ENCODE results near the gene FOXL3. TPM values are rescaled to one million over a fixed set of nuclear protein-coding genes. Genes with fewer than 3 reads are reported as not detected.

FOXL3 gene
- total RNA-seq, 2 experiments from 2014 or later, result not detected

- Histone ChIP-seq H3K4me3 (ENCODE audit: low read length) (no peak overlapping the region), H3K36me3 (ENCODE audit: insufficient read depth, low read length) (no peaks in the 10 kb centered on the region), H3K9me3 (ENCODE audit: control insufficient read depth in 1 of 2, insufficient read depth in 1 of 2, low read length in 2 of 2) (peaks cover 0 to 5% of the 10 kb centered on the region in 2 experiments), H3K27me3 (ENCODE audit: control insufficient read depth in 1 of 2, insufficient read depth in 2 of 2, low read length in 2 of 2) (no peaks in the 10 kb centered on the region), H3K4me1 (ENCODE audit: insufficient read depth, low read length) (no peaks in the 10 kb centered on the region), H3K27ac (ENCODE audit: low read depth in 1 of 2, low read length in 2 of 2) (no peak overlapping the region)
- Mint-ChIP-seq H3K27me3 (no peaks in the 10 kb centered on the region), H3K9me3 (no peaks in the 10 kb centered on the region), H3K4me1 (ENCODE audit: low read depth) (no peaks in the 10 kb centered on the region), H3K36me3 (ENCODE audit: low read depth) (no peaks in the 10 kb centered on the region), H3K4me3 (no peak overlapping the region), H3K27ac (no peak overlapping the region)
- no peak for ATAC-seq (ENCODE audit: poor library complexity)
- ChIA-PET CTCF (no interaction called here), POLR2A (no interaction called here)
- intact Hi-C loops (cut with DNase I, micrococcal nuclease), result no loop called here
- DNase-seq, result no peak
- no peak for TF ChIP-seq CTCF (IDR thresholded peaks at IDR 0.05)
These were observed 34.1 kb upstream of the FOXL3 start for GRCh38 chr7:255721-256361.

- DNase-seq (no peak), ATAC-seq (ENCODE audit: poor library complexity) (no peak)
- CTCF ChIA-PET, result no interaction called here
- intact Hi-C loops (cut with DNase I, micrococcal nuclease), result no loop called here
- POLR2A ChIA-PET, result no interaction called here
- H3K4me3 ChIP-seq (ENCODE audit: low read length), result no peak overlapping the region
- H3K36me3 Mint-ChIP-seq (ENCODE audit: low read depth), result no peaks in the 10 kb centered on the region
- H3K9me3 Mint-ChIP-seq, result no peaks in the 10 kb centered on the region
- no peaks in the 10 kb centered on the region for H3K27me3 ChIP-seq (ENCODE audit: control insufficient read depth in 1 of 2, insufficient read depth in 2 of 2, low read length in 2 of 2)
- no peak overlapping the region for H3K27ac ChIP-seq (ENCODE audit: low read depth in 1 of 2, low read length in 2 of 2)
- no peak overlapping the region for H3K4me3 Mint-ChIP-seq
- no peaks in the 10 kb centered on the region for H3K4me1 ChIP-seq (ENCODE audit: insufficient read depth, low read length)
- H3K27ac Mint-ChIP-seq, result no peak overlapping the region
- no peaks in the 10 kb centered on the region for H3K36me3 ChIP-seq (ENCODE audit: insufficient read depth, low read length)
- TF ChIP-seq CTCF (IDR thresholded peaks at IDR 0.05), result no peak
- no peaks in the 10 kb centered on the region for H3K27me3 Mint-ChIP-seq
- H3K9me3 ChIP-seq (ENCODE audit: control insufficient read depth in 1 of 2, insufficient read depth in 1 of 2, low read length in 2 of 2), result peaks cover 0 to 12% of the 10 kb centered on the region in 2 experiments
- no peaks in the 10 kb centered on the region for H3K4me1 Mint-ChIP-seq (ENCODE audit: low read depth)
These were observed 33.5 kb upstream of the FOXL3 start for GRCh38 chr7:256461-256940.

DNA sequence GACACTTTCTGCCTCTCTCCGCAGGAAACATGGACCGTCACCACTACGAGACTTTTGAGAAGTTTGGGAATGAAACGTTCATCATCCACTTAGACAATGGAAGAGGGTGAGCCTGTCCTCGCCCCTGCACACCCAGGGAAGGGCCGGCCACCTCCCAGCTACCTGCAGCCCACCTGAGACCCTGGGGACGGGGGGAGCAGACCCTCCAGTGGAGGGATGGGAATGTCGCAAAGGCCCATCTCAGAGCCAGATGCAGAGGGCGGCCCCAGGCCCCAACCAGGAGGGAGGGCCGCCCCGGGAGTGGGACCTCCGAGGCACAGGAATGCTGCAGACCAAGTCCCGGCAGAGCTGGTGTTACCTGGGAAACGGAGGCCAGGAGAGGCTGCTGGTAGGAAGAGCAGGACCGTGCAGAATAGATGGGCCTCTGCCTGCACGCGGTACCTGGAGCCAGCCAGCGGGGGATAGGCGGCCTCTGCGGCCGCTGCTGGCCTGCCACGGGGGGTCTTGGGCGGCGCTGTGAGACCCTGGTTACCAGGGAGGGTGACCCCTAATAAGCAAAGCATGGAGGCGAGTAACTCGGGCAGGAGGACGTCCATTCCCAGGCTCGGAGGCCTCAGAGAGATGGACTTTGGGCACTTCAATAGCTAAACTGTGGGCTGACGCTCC lies 32.9 kb upstream of the FOXL3 start:
- H3K27me3 ChIP-seq (ENCODE audit: control insufficient read depth in 1 of 2, insufficient read depth in 2 of 2, low read length in 2 of 2), result no peaks in the 10 kb centered on the region
- no peak overlapping the region for H3K27ac ChIP-seq (ENCODE audit: low read depth in 1 of 2, low read length in 2 of 2)
- no peak for TF ChIP-seq CTCF (IDR thresholded peaks at IDR 0.05)
- DNase-seq, result no peak
- no peaks in the 10 kb centered on the region for H3K4me1 ChIP-seq (ENCODE audit: insufficient read depth, low read length)
- peaks cover 0 to 18% of the 10 kb centered on the region in 2 experiments for H3K9me3 ChIP-seq (ENCODE audit: control insufficient read depth in 1 of 2, insufficient read depth in 1 of 2, low read length in 2 of 2)
- Mint-ChIP-seq H3K4me1 (ENCODE audit: low read depth) (no peaks in the 10 kb centered on the region), H3K27me3 (no peaks in the 10 kb centered on the region), H3K4me3 (no peak overlapping the region), H3K27ac (no peak overlapping the region), H3K9me3 (no peaks in the 10 kb centered on the region), H3K36me3 (ENCODE audit: low read depth) (no peaks in the 10 kb centered on the region)
- intact Hi-C loops (cut with DNase I, micrococcal nuclease), result no loop called here
- CTCF ChIA-PET, result no interaction called here
- ATAC-seq (ENCODE audit: poor library complexity), result no peak
- POLR2A ChIA-PET, result no interaction called here
- no peaks in the 10 kb centered on the region for H3K36me3 ChIP-seq (ENCODE audit: insufficient read depth, low read length)
- no peak overlapping the region for H3K4me3 ChIP-seq (ENCODE audit: low read length)
